ENCODE data around the gene PIK3R3. TPM values are rescaled to one million over a fixed set of nuclear protein-coding genes. Genes with fewer than 3 reads are reported as not detected.
"Not testable (repeated sequence)": the region's sequence is repeated elsewhere in the genome, so short reads cannot be mapped to it uniquely, and the experiment has no call there.

The PIK3R3 gene
- total RNA-seq, 1 donor from 2014 or later, result 26.9 TPM

DNA sequence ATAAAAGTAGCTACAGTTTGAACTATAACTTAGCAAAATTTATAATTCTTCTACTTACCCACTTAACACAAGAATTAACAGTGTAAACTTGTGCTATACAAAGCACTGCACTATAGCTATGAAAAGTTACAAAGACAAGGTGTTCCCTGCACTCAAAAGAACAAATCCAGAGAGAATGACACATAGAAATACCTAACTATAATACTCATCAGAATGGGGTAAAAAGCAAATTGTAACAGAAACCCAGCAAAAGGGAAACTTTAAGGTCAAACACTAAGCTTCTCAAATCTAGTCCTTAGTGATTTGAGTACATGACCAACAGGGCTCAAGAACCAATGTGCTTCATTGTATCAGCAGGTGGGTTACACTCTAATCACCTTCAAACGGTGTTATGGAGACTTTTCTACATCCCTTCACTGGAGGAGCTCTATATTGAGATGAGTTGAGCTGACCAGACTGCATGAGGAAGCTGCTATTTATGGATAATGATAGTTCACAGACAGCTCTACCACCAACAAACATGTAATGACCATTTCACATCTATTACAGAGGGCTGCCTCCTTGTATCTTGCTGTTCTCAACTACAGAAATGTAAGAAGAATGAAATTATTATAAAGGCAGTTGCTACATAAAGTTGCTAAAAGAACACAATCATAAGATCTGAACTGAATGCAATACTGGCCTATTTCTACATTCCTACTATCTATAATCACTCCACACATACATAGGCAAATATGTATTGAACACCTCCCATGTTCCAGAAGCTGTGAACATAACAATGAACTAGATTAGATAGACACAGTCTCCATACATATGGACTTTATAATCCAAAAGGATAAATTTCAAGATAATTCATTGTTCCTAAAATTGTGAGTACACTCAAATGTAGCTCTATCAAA lies 47.6 kb downstream of the PIK3R3 start:
- no peak for DNase-seq
- ATAC-seq (ENCODE audit: poor library complexity), result peak; percentile 52

DNA sequence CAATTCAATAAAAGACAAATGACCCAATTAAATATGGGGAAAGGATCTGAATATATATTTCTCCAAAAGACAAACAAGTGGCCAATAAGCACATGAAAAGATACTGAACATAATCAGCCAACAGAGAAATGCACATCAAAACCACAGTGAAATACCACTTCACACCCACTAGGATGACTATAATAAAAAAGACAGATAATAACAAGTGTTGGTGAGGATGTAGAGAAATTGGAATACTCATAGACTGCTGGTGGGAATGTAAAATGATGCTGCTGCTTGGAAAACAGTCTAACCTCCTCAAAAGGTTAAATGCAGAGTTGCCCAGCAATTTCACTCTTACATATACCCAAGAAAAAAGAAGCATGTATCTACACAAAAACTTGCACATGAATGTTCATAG lies 48.9 kb downstream of the PIK3R3 start:
- intact Hi-C loops (cut with DNase I), result no loop called here
- DNase-seq (no peak), ATAC-seq (ENCODE audit: poor library complexity) (no peak)

More for the DNA sequence above, 47.6 kb downstream of the PIK3R3 start:
- intact Hi-C loops (cut with DNase I), result no loop called here

DNA sequence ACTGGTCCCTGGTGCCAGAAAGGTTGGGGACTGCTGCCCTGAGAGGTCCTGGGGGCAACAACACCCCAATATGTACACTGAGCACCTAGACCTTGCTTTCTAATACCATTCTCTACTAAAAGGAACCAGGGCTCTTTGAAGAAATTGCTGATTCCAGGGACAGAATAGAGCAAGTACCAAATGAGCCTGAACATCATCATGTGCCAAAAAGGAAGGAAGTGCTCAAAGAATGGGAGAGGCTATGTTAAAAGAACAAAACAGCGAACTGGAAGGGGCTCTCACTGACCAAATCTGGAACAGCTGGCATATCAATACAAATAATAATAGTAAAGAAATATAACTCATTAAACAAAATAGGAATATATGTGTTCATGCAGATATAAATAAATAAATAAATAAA lies 50.8 kb downstream of the PIK3R3 start:
- no peak for DNase-seq
- no peak for ATAC-seq (ENCODE audit: poor library complexity)
- intact Hi-C loops (cut with DNase I), result no loop called here

GRCh38 chr1:46081206-46081605 lies 51.2 kb downstream of the PIK3R3 start:
- intact Hi-C loops (cut with DNase I), result no loop called here
- DNase-seq (peak; percentile 47), ATAC-seq (ENCODE audit: poor library complexity) (no peak)

- no peak for ATAC-seq (ENCODE audit: poor library complexity)
- no peak for DNase-seq
- intact Hi-C loops (cut with DNase I), result no loop called here
Observed at GRCh38 chr1:46080257-46080656, 52.2 kb downstream of the PIK3R3 start.

DNA sequence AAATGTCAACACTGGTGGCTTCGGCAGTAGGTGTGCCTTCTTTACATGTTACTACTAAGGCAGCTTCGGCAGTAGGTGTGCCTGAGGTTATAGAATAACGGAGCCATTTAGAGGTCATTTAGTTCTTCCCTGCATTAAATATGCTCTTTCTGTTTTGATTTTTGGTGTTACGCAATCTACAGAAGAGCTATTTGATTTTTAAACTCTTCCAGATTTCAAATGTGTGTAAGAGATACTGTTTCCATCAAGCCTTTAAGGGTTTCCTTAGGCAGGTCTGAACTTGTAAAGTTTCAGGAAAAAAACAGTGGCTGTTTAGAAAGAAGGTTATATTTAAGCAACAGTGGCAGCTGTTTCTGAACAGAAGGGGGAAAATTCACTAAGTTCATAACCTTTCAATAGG lies 54.8 kb downstream of the PIK3R3 start:
- ATAC-seq (ENCODE audit: poor library complexity) (no peak), DNase-seq (no peak)
- intact Hi-C loops (cut with DNase I), result no loop called here

DNA sequence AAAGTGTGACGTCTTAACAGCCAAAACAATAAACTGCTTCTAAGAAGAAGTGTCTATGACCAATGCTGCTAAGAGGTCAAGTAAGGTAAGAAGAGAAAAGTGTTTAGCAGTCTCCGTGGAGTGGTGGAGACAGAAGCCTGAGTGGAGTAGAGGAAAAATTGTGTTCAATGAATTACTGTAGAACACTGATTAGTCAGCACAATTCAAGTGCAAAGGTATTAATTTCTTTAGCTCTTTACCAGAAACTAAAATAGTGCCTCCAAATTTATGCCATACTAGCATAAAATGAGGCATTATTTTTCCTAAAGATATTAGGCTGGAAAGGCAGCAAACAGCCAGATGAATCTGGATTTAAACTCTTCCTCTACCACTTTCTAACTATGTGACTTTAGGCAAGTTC lies 56.1 kb downstream of the PIK3R3 start:
- intact Hi-C loops (cut with DNase I), result no loop called here
- DNase-seq (no peak), ATAC-seq (ENCODE audit: poor library complexity) (no peak)

GRCh38 chr1:46072975-46073374 lies 59.5 kb downstream of the PIK3R3 start:
- ATAC-seq (ENCODE audit: poor library complexity) (no peak), DNase-seq (no peak)
- intact Hi-C loops (cut with DNase I), result no loop called here

- DNase-seq, result no peak
- intact Hi-C loops (cut with DNase I), result no loop called here
- ATAC-seq (ENCODE audit: poor library complexity), result peak; percentile 52
Observed at GRCh38 chr1:46070164-46070814, 62.1 kb downstream of the PIK3R3 start.

DNA sequence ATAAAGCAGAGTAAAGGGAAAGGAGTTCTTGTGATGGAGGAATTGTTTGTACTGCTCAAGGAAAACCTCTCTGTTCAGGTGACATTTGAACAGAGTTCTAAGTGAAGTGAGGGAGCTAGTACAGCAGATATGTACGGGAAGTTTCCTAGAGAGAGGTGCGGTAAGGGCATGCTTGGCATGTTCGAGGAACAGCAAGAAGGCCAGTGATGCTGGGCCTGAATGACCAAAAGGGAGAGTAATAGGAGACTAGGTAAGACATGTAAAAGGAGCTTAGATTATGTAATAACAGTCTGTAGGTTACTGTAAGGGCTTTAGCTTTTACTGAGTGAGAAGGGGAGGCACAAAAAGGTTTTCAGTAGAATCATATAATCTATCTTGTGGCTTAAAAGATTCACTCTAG lies 63.9 kb downstream of the PIK3R3 start:
- DNase-seq (no peak), ATAC-seq (ENCODE audit: poor library complexity) (no peak)
- intact Hi-C loops (cut with DNase I), result no loop called here

GRCh38 chr1:46067652-46068051 lies 64.8 kb downstream of the PIK3R3 start:
- DNase-seq, result no peak
- intact Hi-C loops (cut with DNase I), result no loop called here
- no peak for ATAC-seq (ENCODE audit: poor library complexity)

- DNase-seq (no peak), ATAC-seq (ENCODE audit: poor library complexity) (no peak)
- intact Hi-C loops (cut with DNase I), result no loop called here
Observed at GRCh38 chr1:46065405-46065804, 67.0 kb downstream of the PIK3R3 start.

GRCh38 chr1:46064708-46065107 lies 67.7 kb downstream of the PIK3R3 start:
- ATAC-seq (ENCODE audit: poor library complexity) (no peak), DNase-seq (no peak)
- intact Hi-C loops (cut with DNase I), result no loop called here

- ATAC-seq (ENCODE audit: poor library complexity) (no peak), DNase-seq (no peak)
- intact Hi-C loops (cut with DNase I), result no loop called here
Observed at GRCh38 chr1:46062651-46063319, 69.6 kb downstream of the PIK3R3 start.

GRCh38 chr1:46061146-46061545 lies 71.3 kb downstream of the PIK3R3 start:
- DNase-seq, result no peak
- no peak for ATAC-seq (ENCODE audit: poor library complexity)
- intact Hi-C loops (cut with DNase I), result no loop called here

DNA sequence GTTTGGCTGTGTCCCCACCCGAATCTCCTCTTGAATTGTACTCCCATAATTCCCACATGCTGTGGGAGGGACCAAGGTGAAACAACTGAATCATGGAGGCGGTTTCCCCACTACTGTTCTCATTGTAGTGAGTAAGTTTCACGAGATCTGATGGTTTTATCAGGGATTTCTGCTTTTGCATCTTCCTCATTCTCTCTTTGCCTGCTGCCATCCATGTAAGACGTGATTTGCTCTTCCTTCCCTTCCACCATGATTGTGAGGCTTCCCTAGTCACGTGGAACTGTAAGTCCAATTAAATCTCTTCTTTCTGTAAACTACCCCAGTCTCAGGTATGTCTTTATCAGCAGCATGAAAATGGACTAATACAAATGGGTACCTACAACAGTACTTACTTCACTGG lies 73.5 kb downstream of the PIK3R3 start:
- intact Hi-C loops (cut with DNase I), result no loop called here
- no peak for ATAC-seq (ENCODE audit: poor library complexity)

GRCh38 chr1:46057781-46058180 lies 74.6 kb downstream of the PIK3R3 start:
- intact Hi-C loops (cut with DNase I), result no loop called here
- no peak for ATAC-seq (ENCODE audit: poor library complexity)
- no peak for DNase-seq

More for the DNA sequence above, 73.5 kb downstream of the PIK3R3 start:
- DNase-seq, result no peak

GRCh38 chr1:46057215-46057614 lies 75.2 kb downstream of the PIK3R3 start:
- ATAC-seq (ENCODE audit: poor library complexity); intact Hi-C loops (cut with DNase I); DNase-seq: not testable (repeated sequence)

- intact Hi-C loops (cut with DNase I), result no loop called here
- ATAC-seq (ENCODE audit: poor library complexity) (no peak), DNase-seq (no peak)
Observed at GRCh38 chr1:46056325-46056724, 76.1 kb downstream of the PIK3R3 start.

GRCh38 chr1:46053734-46054133 lies 78.7 kb downstream of the PIK3R3 start:
- intact Hi-C loops (cut with DNase I), result no loop called here
- ATAC-seq (ENCODE audit: poor library complexity) (no peak), DNase-seq (no peak)
